Measurements from ENCODE around the gene RASSF1.

RASSF1 gene

GRCh38 chr3:50352781-50353180 is 12.1 kb upstream of the RASSF1 start:
- H3K36me3 ChIP-seq (ENCODE audit: low read depth) = peaks cover 26% of the 10 kb centered on the region
- DNase-seq (ENCODE audit: low spot score) = no peak
- no peaks in the 10 kb centered on the region for H3K9me3 ChIP-seq (ENCODE audit: severe bottlenecking)
- H3K27ac ChIP-seq (ENCODE audit: poor library complexity, severe bottlenecking) = no peak overlapping the region
- no peaks in the 10 kb centered on the region for H3K27me3 ChIP-seq (ENCODE audit: insufficient read depth, poor library complexity, severe bottlenecking)
- ATAC-seq (ENCODE audit: low read depth) = no peak
- peak; percentile 52 for TF ChIP-seq CTCF (IDR thresholded peaks at IDR 0.05; ENCODE audit: poor library complexity, severe bottlenecking)
- no peak overlapping the region for H3K4me3 ChIP-seq (ENCODE audit: severe bottlenecking)
- peaks cover 13% of the 10 kb centered on the region for H3K4me1 ChIP-seq (ENCODE audit: insufficient read depth, poor library complexity, severe bottlenecking)

- Histone ChIP-seq H3K27me3 (ENCODE audit: insufficient read depth, poor library complexity, severe bottlenecking) (no peaks in the 10 kb centered on the region), H3K27ac (ENCODE audit: poor library complexity, severe bottlenecking) (peak overlapping the region; percentile 53), H3K36me3 (ENCODE audit: low read depth) (peaks cover 15% of the 10 kb centered on the region), H3K9me3 (ENCODE audit: severe bottlenecking) (no peaks in the 10 kb centered on the region), H3K4me3 (ENCODE audit: severe bottlenecking) (peak overlapping the region; percentile 80), H3K4me1 (ENCODE audit: insufficient read depth, poor library complexity, severe bottlenecking) (peaks cover 4% of the 10 kb centered on the region)
- ATAC-seq (ENCODE audit: low read depth) (peak; percentile 2; the same call in 2 of the 3 replicates), DNase-seq (ENCODE audit: low spot score) (no peak)
- TF ChIP-seq CTCF (IDR thresholded peaks at IDR 0.05; ENCODE audit: poor library complexity, severe bottlenecking) = no peak
Measured at GRCh38 chr3:50351323-50351697, 10.7 kb upstream of the RASSF1 start.

GRCh38 chr3:50350527-50351322 is 10.1 kb upstream of the RASSF1 start, which contains the start of the genes CYB561D2 and NPRL2:
TSS of gene CYB561D2 (plus strand) at chr3:50350862. CDS start at chr3:50351434, 572 bp downstream.
TSS of gene NPRL2 (minus strand) at chr3:50350775. CDS start at chr3:50350652, 123 bp downstream.
- no peak for TF ChIP-seq CTCF (IDR thresholded peaks at IDR 0.05; ENCODE audit: poor library complexity, severe bottlenecking)
- ATAC-seq (ENCODE audit: low read depth) = peak; percentile 88

GRCh38 chr3:50350213-50350526 is 9.5 kb upstream of the RASSF1 start:
- Histone ChIP-seq H3K4me1 (ENCODE audit: insufficient read depth, poor library complexity, severe bottlenecking) (no peaks in the 10 kb centered on the region), H3K9me3 (ENCODE audit: severe bottlenecking) (no peaks in the 10 kb centered on the region), H3K27ac (ENCODE audit: poor library complexity, severe bottlenecking) (peak overlapping the region; percentile 53), H3K27me3 (ENCODE audit: insufficient read depth, poor library complexity, severe bottlenecking) (no peaks in the 10 kb centered on the region), H3K36me3 (ENCODE audit: low read depth) (peaks cover 12% of the 10 kb centered on the region; the same call in 1 of the 2 replicates), H3K4me3 (ENCODE audit: severe bottlenecking) (peak overlapping the region; percentile 80)
- TF ChIP-seq CTCF (IDR thresholded peaks at IDR 0.05; ENCODE audit: poor library complexity, severe bottlenecking) = no peak
- ATAC-seq (ENCODE audit: low read depth) (no peak), DNase-seq (ENCODE audit: low spot score) (no peak)

More at GRCh38 chr3:50350527-50351322, 10.1 kb upstream of the RASSF1 start, which contains the start of the genes CYB561D2 and NPRL2:
- Histone ChIP-seq H3K36me3 (ENCODE audit: low read depth) (peaks cover 12% of the 10 kb centered on the region; the same call in 1 of the 2 replicates), H3K9me3 (ENCODE audit: severe bottlenecking) (no peaks in the 10 kb centered on the region), H3K4me1 (ENCODE audit: insufficient read depth, poor library complexity, severe bottlenecking) (no peaks in the 10 kb centered on the region), H3K27ac (ENCODE audit: poor library complexity, severe bottlenecking) (peak within 1 kb of the TSS; percentile 53), H3K4me3 (ENCODE audit: severe bottlenecking) (peak within 1 kb of the TSS; percentile 80), H3K27me3 (ENCODE audit: insufficient read depth, poor library complexity, severe bottlenecking) (no peaks in the 10 kb centered on the region)
- peak; percentile 95 for DNase-seq (ENCODE audit: low spot score)

Measured in RWPE2 (cell line).